Stimulated activated naive CD8-positive, alpha-beta T cell treated with anti-CD3 and anti-CD28 coated beads, Interleukin-15, Interleukin-2, amounts not matched to agents 100 U/mL and 50 U/mL, for 24 hours (primary cell): ENCODE data around the gene SLC25A23.
"Not testable (repeated sequence)": the region's sequence is repeated elsewhere in the genome, so short reads cannot be mapped to it uniquely, and the experiment has no call there.

Experiments used
- ATAC-seq: fragments of 150-1000 bp; cut with Tn5 transposase; one replicate; pipeline ENCODE4 v1.10.0; 2021
- DNase-seq: peaks from one replicate; pipeline ENCODE4 v3.0.0; 2021

The SLC25A23 gene

GRCh38 chr19:6402058-6402457 is 57.5 kb downstream of the SLC25A23 start:
- ATAC-seq (no peak), DNase-seq (no peak)

GRCh38 chr19:6400062-6400944 is 59.3 kb downstream of the SLC25A23 start:
- ATAC-seq, DNase-seq: not testable (repeated sequence)

- no peak for DNase-seq
- ATAC-seq: no peak
These were observed 63.3 kb downstream of the SLC25A23 start for GRCh38 chr19:6396305-6396704.

- DNase-seq (no peak), ATAC-seq (no peak)
These were observed 64.8 kb downstream of the SLC25A23 start for GRCh38 chr19:6394831-6395230.

- no peak for ATAC-seq
- DNase-seq: no peak
These were observed 65.6 kb downstream of the SLC25A23 start for GRCh38 chr19:6393983-6394412.

GRCh38 chr19:6393074-6393982 is 66.3 kb downstream of the SLC25A23 start, which contains the start of gene GTF2F1:
Gene GTF2F1, minus strand, starts transcription at chr19:6393164. Its CDS starts 169 bp downstream, at chr19:6392995.
- ATAC-seq (peak; percentile 87), DNase-seq (peak; percentile 97)

- no peak for DNase-seq
- no peak for ATAC-seq
These were observed 67.1 kb downstream of the SLC25A23 start for GRCh38 chr19:6392221-6393073.
